Karpas-422 (cell line): ENCODE measurements around the gene BTBD1. TPM values are rescaled to one million over a fixed set of nuclear protein-coding genes. Genes with fewer than 3 reads are reported as not detected.
"Not testable (repeated sequence)": the region's sequence is repeated elsewhere in the genome, so short reads cannot be mapped to it uniquely, and the experiment has no call there.

Source experiments
- DNase-seq: peaks from one replicate; pipeline ENCODE4 v3.0.0-alpha.2; 2015
- H2AFZ ChIP-seq: fragments of 200-600 bp; sonication (generic); 2 replicates; pipeline ENCODE4 v1.6.1; 2014; ENCODE audit warnings: antibody characterized with exemption, low read length, mixed read lengths
- H3K27ac ChIP-seq: fragments of 200-600 bp; sonication (generic); 2 replicates; pipeline ENCODE4 v1.5.1; 2014; ENCODE audit warnings: mild to moderate bottlenecking, low read length, moderate library complexity
- H3K27me3 ChIP-seq: fragments of 200-600 bp; sonication (generic); 2 replicates; pipeline ENCODE4 v1.6.1; 2014; ENCODE audit warnings: low read length, mixed read lengths
- H3K36me3 ChIP-seq: fragments of 200-600 bp; sonication (generic); 2 replicates; pipeline ENCODE4 v1.6.1; 2014; ENCODE audit warnings: low read length, mixed read lengths; ENCODE audit not compliant: insufficient read depth
- H3K4me1 ChIP-seq: fragments of 200-600 bp; sonication (generic); 2 replicates; pipeline ENCODE4 v1.6.1; 2014; ENCODE audit warnings: mild to moderate bottlenecking, low read length, mixed read lengths
- H3K4me2 ChIP-seq: fragments of 200-600 bp; sonication (generic); 2 replicates; pipeline ENCODE4 v1.6.1; 2014; ENCODE audit warnings: low read length, low read depth, mild to moderate bottlenecking; ENCODE audit not compliant: poor library complexity, severe bottlenecking
- H3K4me3 ChIP-seq: fragments of 200-600 bp; sonication (generic); 2 replicates; pipeline ENCODE4 v1.5.1; 2014; ENCODE audit warnings: mild to moderate bottlenecking, antibody characterized with exemption, low read length, mixed read lengths
- H3K79me2 ChIP-seq: fragments of 200-600 bp; sonication (generic); 2 replicates; pipeline ENCODE4 v1.6.1; 2014; ENCODE audit warnings: mild to moderate bottlenecking, low read length, mixed read lengths
- H3K9ac ChIP-seq: fragments of 200-600 bp; sonication (generic); 2 replicates; pipeline ENCODE4 v1.6.0; 2014; ENCODE audit warnings: low read length
- H3K9me2 ChIP-seq: fragments of 200-600 bp; sonication (generic), shearing (Covaris generic); replicated peaks from 2 replicates; pipeline ENCODE4 v1.6.0; 2014; ENCODE audit warnings: mild to moderate bottlenecking, low read length, moderate library complexity; ENCODE audit not compliant: insufficient read depth
- H3K9me3 ChIP-seq: fragments of 300-700, 200-600 bp; sonication (generic); 2 replicates; pipeline ENCODE4 v1.6.1; 2014; ENCODE audit warnings: low read length, mixed read lengths
- H4K20me1 ChIP-seq: fragments of 200-600 bp; sonication (generic); 2 replicates; pipeline ENCODE4 v1.6.1; 2014; ENCODE audit warnings: mild to moderate bottlenecking, antibody characterized with exemption, low read length, low read depth; ENCODE audit not compliant: insufficient read depth
- total RNA-seq: library from RNA; depleted of rRNA; stranded (reverse); fragments of >200 nt; shearing (Covaris generic); gene quantifications from 2 replicates; pipeline ENCODE4 v1.2.3, GENCODE V29; 2014; ENCODE audit warnings: low replicate concordance

BTBD1 gene
- total RNA-seq, 1 experiment from 2014 or later: 140 TPM

GRCh38 chr15:83088876-83089275 lies 21.8 kb upstream of the BTBD1 start:
- Histone ChIP-seq H3K9ac (no peak overlapping the region), H3K27me3 (no peaks in the 10 kb centered on the region), H3K9me2 (no peaks in the 10 kb centered on the region), H3K4me1 (no peaks in the 10 kb centered on the region), H3K4me3 (no peak overlapping the region), H4K20me1 (no peaks in the 10 kb centered on the region), H3K27ac (no peak overlapping the region), H3K36me3 (no peaks in the 10 kb centered on the region), H2AFZ (no peak overlapping the region), H3K9me3 (no peaks in the 10 kb centered on the region), H3K79me2 (no peaks in the 10 kb centered on the region), H3K4me2 (no peak overlapping the region)
- DNase-seq: no peak

- Histone ChIP-seq H3K4me2 (no peak overlapping the region), H3K79me2 (no peaks in the 10 kb centered on the region), H3K4me1 (no peaks in the 10 kb centered on the region), H3K9me2 (no peaks in the 10 kb centered on the region), H3K27me3 (no peaks in the 10 kb centered on the region), H3K9me3 (no peaks in the 10 kb centered on the region), H2AFZ (no peak overlapping the region), H3K27ac (no peak overlapping the region), H3K9ac (no peak overlapping the region), H4K20me1 (no peaks in the 10 kb centered on the region), H3K36me3 (no peaks in the 10 kb centered on the region), H3K4me3 (no peak overlapping the region)
- DNase-seq: no peak
These were observed 20.5 kb upstream of the BTBD1 start for GRCh38 chr15:83087576-83087975.

DNA sequence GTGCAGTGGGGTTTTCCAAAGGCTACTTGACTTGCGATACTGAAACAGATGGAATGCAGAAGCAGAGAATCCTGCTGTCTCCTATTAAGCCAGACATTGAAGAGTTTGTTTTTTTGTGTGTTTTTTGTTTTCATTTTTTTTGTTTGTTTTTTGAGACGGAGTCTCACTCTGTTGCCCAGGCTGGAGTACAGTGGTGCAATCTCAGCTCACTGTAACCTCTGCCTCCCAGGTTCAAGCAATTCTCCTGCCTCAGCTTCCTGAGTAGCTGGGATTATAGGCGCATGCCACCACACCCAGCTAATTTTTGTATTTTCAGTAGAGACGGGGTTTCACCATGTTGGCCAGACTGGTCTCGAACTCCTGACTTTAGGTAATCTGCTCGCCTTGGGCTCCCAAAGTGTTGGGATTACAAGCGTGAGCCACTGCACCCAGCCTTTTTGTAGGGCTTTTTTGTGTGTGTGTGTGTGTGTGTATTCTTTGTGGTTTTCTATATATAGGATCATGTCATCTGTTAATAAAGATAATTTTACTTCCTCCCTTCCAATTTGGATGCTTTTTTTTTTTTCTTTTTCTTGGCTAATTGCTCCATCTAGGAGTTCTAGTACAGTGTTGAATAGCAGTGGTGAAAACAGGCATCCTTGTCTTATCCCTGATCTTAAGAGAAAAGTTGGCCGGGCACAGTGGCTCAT lies 19.0 kb upstream of the BTBD1 start:
- not testable (repeated sequence) for H3K27me3 ChIP-seq, H3K9me2 ChIP-seq, H2AFZ ChIP-seq, H3K36me3 ChIP-seq, H3K4me3 ChIP-seq, H4K20me1 ChIP-seq, H3K27ac ChIP-seq, DNase-seq, H3K9me3 ChIP-seq, H3K9ac ChIP-seq, H3K79me2 ChIP-seq, H3K4me2 ChIP-seq, H3K4me1 ChIP-seq

DNA sequence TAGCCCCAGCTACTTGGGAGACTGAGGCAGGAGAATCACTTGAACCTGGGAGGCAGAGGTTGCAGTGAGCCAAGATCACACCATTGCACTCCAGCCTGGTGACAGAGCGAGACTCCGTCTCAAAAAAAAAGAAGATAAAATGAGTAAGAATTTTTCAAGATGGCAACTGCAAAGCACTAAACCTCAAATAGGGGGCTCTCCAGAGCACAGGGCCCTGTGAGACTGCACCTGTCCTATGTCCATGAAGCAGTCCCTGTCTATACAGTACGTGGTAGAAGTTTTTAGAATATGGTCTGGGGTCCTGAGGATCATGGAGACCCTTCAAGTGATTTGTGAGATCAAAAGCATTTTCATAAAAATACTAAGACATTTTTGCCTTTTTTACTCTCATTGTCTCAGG lies 18.4 kb upstream of the BTBD1 start:
- H3K9me2 ChIP-seq, H3K4me3 ChIP-seq, H3K4me2 ChIP-seq, H3K79me2 ChIP-seq, H2AFZ ChIP-seq, H3K9ac ChIP-seq, H4K20me1 ChIP-seq, DNase-seq, H3K27ac ChIP-seq, H3K27me3 ChIP-seq, H3K9me3 ChIP-seq, H3K36me3 ChIP-seq, H3K4me1 ChIP-seq: not testable (repeated sequence)

DNA sequence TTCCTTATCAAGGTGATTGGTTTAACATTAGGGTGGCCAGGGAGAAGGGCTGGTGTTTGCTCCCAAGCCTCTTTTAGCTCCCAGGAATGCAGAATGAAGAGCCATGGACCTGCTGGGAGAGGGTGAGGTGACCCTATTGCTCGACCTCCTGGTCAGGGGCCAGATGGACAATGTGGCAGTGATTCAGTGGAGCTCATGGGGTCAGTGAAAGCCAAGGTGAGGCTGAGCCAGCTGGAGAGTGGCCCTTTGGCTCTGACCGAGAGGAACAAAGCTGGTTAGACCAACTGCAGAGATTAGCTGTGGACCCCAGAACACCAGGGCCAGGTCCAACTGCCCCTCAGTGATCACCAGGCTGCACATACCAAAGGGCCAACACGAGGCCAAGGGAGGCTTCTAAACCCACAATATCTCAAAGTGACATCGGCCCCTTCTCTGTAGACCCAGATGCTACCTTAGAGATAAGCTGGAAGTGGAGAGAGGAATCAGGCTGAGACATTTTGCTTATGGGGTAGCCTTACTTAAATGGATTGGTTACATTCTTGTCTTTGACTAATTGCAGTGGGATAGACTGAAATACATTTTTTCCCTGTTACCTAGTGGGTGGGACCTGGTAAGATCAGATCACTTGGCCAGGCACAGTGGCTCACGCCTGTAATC lies 15.8 kb upstream of the BTBD1 start:
- no peaks in the 10 kb centered on the region for H3K36me3 ChIP-seq
- no peaks in the 10 kb centered on the region for H4K20me1 ChIP-seq
- DNase-seq: no peak
- no peak overlapping the region for H2AFZ ChIP-seq
- no peak overlapping the region for H3K9ac ChIP-seq
- no peak overlapping the region for H3K27ac ChIP-seq
- 0 out of 2 replicates have a peak, but pooled peaks cover 2% of the 10 kb centered on the region for H3K27me3 ChIP-seq
- H3K9me3 ChIP-seq: no peaks in the 10 kb centered on the region
- H3K9me2 ChIP-seq: no peaks in the 10 kb centered on the region
- H3K4me2 ChIP-seq: no peak overlapping the region
- no peak overlapping the region for H3K4me3 ChIP-seq
- no peaks in the 10 kb centered on the region for H3K4me1 ChIP-seq
- H3K79me2 ChIP-seq: no peaks in the 10 kb centered on the region

- H3K27me3 ChIP-seq: 0 out of 2 replicates have a peak, but pooled peaks cover 2% of the 10 kb centered on the region
- no peaks in the 10 kb centered on the region for H4K20me1 ChIP-seq
- no peaks in the 10 kb centered on the region for H3K36me3 ChIP-seq
- no peaks in the 10 kb centered on the region for H3K9me3 ChIP-seq
- no peaks in the 10 kb centered on the region for H3K79me2 ChIP-seq
- H3K4me1 ChIP-seq: no peaks in the 10 kb centered on the region
- DNase-seq: no peak
- H3K4me2 ChIP-seq: no peak overlapping the region
- no peaks in the 10 kb centered on the region for H3K9me2 ChIP-seq
- H3K9ac ChIP-seq: no peak overlapping the region
- H3K4me3 ChIP-seq: no peak overlapping the region
- no peak overlapping the region for H2AFZ ChIP-seq
- no peak overlapping the region for H3K27ac ChIP-seq
These were observed 14.4 kb upstream of the BTBD1 start for GRCh38 chr15:83081256-83082014.

DNA sequence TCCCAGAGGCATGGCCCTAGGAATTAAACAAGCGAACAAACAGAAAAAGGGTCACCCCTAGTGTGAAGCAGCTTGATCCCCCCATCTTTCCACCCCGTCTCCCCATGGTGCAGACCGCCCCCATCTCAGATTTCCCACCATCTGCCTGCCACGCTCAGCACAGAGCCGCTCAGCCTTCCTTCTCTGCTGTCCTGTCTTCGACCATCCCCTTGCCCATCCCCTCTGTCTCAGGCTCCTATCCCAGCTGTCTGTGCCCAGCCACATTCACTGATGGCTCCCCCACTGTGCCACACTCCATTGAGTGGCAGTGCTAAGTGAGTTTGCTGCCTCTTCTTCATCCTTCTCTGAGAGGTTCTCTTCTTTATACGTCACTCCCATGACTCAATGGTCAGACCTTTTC lies 11.7 kb upstream of the BTBD1 start:
- no peaks in the 10 kb centered on the region for H3K79me2 ChIP-seq
- no peak overlapping the region for H3K9ac ChIP-seq
- DNase-seq: no peak
- no peaks in the 10 kb centered on the region for H3K4me1 ChIP-seq
- H3K9me2 ChIP-seq: no peaks in the 10 kb centered on the region
- no peak overlapping the region for H3K4me3 ChIP-seq
- no peaks in the 10 kb centered on the region for H3K9me3 ChIP-seq
- H3K36me3 ChIP-seq: no peaks in the 10 kb centered on the region
- H3K27me3 ChIP-seq: 0 out of 2 replicates have a peak, but pooled peaks cover 2% of the 10 kb centered on the region
- H4K20me1 ChIP-seq: no peaks in the 10 kb centered on the region
- H2AFZ ChIP-seq: no peak overlapping the region
- no peak overlapping the region for H3K27ac ChIP-seq
- H3K4me2 ChIP-seq: no peak overlapping the region

DNA sequence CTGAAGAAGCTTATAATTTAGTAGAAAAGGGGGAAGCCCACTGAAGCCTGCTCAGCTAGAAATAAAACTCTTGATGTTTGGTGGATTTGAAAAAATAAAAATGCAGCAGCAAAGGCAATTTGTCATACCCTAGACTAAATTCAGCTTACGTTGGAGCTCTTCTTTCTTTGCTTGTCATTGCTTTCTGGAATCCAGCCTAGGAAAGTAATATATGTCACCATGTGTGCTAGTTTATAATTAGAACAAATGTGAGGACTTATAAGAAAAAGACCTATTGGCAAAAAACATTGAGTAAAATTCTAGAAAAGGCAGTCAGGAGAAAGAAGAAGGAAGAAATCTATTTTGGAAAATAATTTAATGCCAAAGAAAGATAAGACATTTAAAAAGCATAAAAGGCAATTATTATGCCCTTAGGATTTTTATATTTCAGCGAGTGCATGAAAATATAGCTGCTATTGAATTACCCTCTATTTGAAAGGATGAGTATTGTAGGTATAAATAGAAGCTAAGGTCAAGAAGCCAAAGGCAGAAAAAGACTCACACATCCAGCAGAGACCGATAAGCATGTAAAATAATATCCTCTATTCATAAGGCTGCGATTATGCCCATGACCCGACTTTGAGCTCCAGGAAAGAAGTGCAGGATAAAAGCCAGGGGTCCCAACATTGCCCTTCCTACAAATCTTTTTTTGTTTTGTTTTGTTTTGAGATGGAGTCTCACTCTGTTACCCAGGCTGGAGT lies 10.6 kb upstream of the BTBD1 start:
- Histone ChIP-seq H3K9ac (no peak overlapping the region), H3K4me1 (no peaks in the 10 kb centered on the region), H3K4me3 (no peak overlapping the region), H3K27ac (no peak overlapping the region), H3K36me3 (no peaks in the 10 kb centered on the region), H3K27me3 (0 out of 2 replicates have a peak, but pooled peaks cover 2% of the 10 kb centered on the region), H3K4me2 (no peak overlapping the region), H3K79me2 (no peaks in the 10 kb centered on the region), H3K9me3 (peaks cover 4% of the 10 kb centered on the region; the same call in 1 of the 2 replicates), H3K9me2 (no peaks in the 10 kb centered on the region), H4K20me1 (no peaks in the 10 kb centered on the region), H2AFZ (no peak overlapping the region)
- DNase-seq: no peak
